Right kidney (tissue), 1 donor: Measurements from ENCODE around the gene TBC1D2B.

ENCODE experiments used
- DNase-seq: peaks from one replicate; pipeline ENCODE4 v3.0.0-alpha.2; 2016

The TBC1D2B gene

GRCh38 chr15:78035321-78035751, 42.2 kb downstream of the TBC1D2B start:
- no peak for DNase-seq

GRCh38 chr15:78034495-78035191, 42.9 kb downstream of the TBC1D2B start:
- peak; percentile 36 for DNase-seq

- no peak for DNase-seq
These were observed 43.6 kb downstream of the TBC1D2B start for GRCh38 chr15:78033864-78034263.

GRCh38 chr15:78032671-78033070, 44.8 kb downstream of the TBC1D2B start:
- no peak for DNase-seq

GRCh38 chr15:78024883-78025282, 52.6 kb downstream of the TBC1D2B start:
- DNase-seq, result no peak

GRCh38 chr15:78024519-78024870, 53.0 kb downstream of the TBC1D2B start:
- no peak for DNase-seq

GRCh38 chr15:78023865-78024518, 53.5 kb downstream of the TBC1D2B start:
- peak; percentile 68 for DNase-seq

- no peak for DNase-seq
These were observed 54.3 kb downstream of the TBC1D2B start for GRCh38 chr15:78023081-78023665.

- DNase-seq, result no peak
These were observed 55.8 kb downstream of the TBC1D2B start for GRCh38 chr15:78021761-78022160.

GRCh38 chr15:78020007-78020406, 57.5 kb downstream of the TBC1D2B start:
- no peak for DNase-seq

GRCh38 chr15:78018946-78019644, 58.4 kb downstream of the TBC1D2B start:
- DNase-seq, result no peak

- DNase-seq, result no peak
These were observed 59.1 kb downstream of the TBC1D2B start for GRCh38 chr15:78018445-78018844.

GRCh38 chr15:78016860-78017259, 60.7 kb downstream of the TBC1D2B start:
- no peak for DNase-seq

- DNase-seq, result no peak
These were observed 64.9 kb downstream of the TBC1D2B start for GRCh38 chr15:78012643-78013077.

GRCh38 chr15:78010067-78010466, 67.4 kb downstream of the TBC1D2B start:
- no peak for DNase-seq

GRCh38 chr15:78007964-78008886, 69.3 kb downstream of the TBC1D2B start:
- no peak for DNase-seq

- no peak for DNase-seq
These were observed 70.1 kb downstream of the TBC1D2B start for GRCh38 chr15:78007211-78007931.

- no peak for DNase-seq
These were observed 70.8 kb downstream of the TBC1D2B start for GRCh38 chr15:78006567-78007205.

GRCh38 chr15:78004919-78005634, 72.4 kb downstream of the TBC1D2B start:
- DNase-seq, result no peak

- no peak for DNase-seq
These were observed 73.2 kb downstream of the TBC1D2B start for GRCh38 chr15:78004222-78004727.
